ENCODE measurements around the gene PM20D1.

- no peak for TF ChIP-seq CTCF (conservative IDR thresholded peaks at IDR 0.05 in 1 of 2, IDR thresholded peaks at IDR 0.05 in 1 of 2; ENCODE audit: low read depth in 1 of 2, low read length in 2 of 2)
- no peak for TF ChIP-seq EZH2 (IDR thresholded peaks at IDR 0.05; ENCODE audit: low read length, missing control alignments)
Observed at GRCh38 chr1:205856433-205856832, 6.5 kb upstream of the PM20D1 start.
